GM23338 (cell line): ENCODE data around the gene NPDC1.

Experiments used
- CREB1 ChIP-seq: fragments of 250-450 bp; sonication (Bioruptor Pico); IDR thresholded peaks from 2 replicates; pipeline ENCODE4 v1.5.0; 2020; ENCODE audit warnings: low read depth, mild to moderate bottlenecking, moderate library complexity
- CTCF ChIP-seq, 2 experiments: fragments of 200-600 bp in 1 of 2; sonication (generic) in 1 of 2; conservative IDR thresholded peaks; 2 replicates each; pipeline versions ENCODE4 v1.5.1 to v1.6.1; 2016 to 2017; ENCODE audit warnings: antibody characterized with exemption in 2 of 2, low read depth in 2 of 2, mild to moderate bottlenecking in 2 of 2, moderate library complexity in 1 of 2
- EZH2 ChIP-seq: fragments of 200-600 bp; sonication (generic); IDR thresholded peaks from one replicate; pipeline ENCODE4 v1.8.0; 2017; ENCODE audit warnings: antibody characterized with exemption, mild to moderate bottlenecking, low read depth; ENCODE audit not compliant: unreplicated experiment
- EZH2phosphoT487 ChIP-seq: fragments of 200-600 bp; sonication (generic); IDR thresholded peaks from one replicate; pipeline ENCODE4 v1.8.1; 2018; ENCODE audit warnings: antibody characterized with exemption; ENCODE audit not compliant: unreplicated experiment
- JUNB ChIP-seq: IDR thresholded peaks from one replicate; pipeline ENCODE4 v1.6.1; 2016; ENCODE audit warnings: antibody characterized with exemption; ENCODE audit not compliant: unreplicated experiment
- POLR2AphosphoS5 ChIP-seq: IDR thresholded peaks from 2 replicates; pipeline ENCODE4 v1.6.1; 2016; ENCODE audit warnings: antibody characterized with exemption, low read depth
- REST ChIP-seq: IDR thresholded peaks from one replicate; pipeline ENCODE4 v1.6.1; 2018; ENCODE audit warnings: antibody characterized with exemption; ENCODE audit not compliant: unreplicated experiment
- STAT1 ChIP-seq: IDR thresholded peaks from one replicate; pipeline ENCODE4 v1.6.1; 2016; ENCODE audit warnings: antibody characterized with exemption; ENCODE audit not compliant: unreplicated experiment
- ZNF114 ChIP-seq: fragments of 250-450 bp; sonication (Bioruptor Pico); IDR thresholded peaks from 2 replicates; pipeline ENCODE4 v1.5.0; 2020; ENCODE audit warnings: mild to moderate bottlenecking, moderate library complexity
- ZNF331 ChIP-seq: fragments of 250-450 bp; sonication (Bioruptor Pico); IDR thresholded peaks from 2 replicates; pipeline ENCODE4 v1.5.0; 2020; ENCODE audit warnings: low read depth, mild to moderate bottlenecking, moderate library complexity
- ZNF462 ChIP-seq: fragments of 250-450 bp; sonication (Bioruptor Pico); IDR thresholded peaks from 2 replicates; pipeline ENCODE4 v1.5.0; 2020; ENCODE audit warnings: mild to moderate bottlenecking, moderate library complexity

GRCh38 chr9:137039611-137040366 lies 6.2 kb downstream of the NPDC1 start:
- no peak for TF ChIP-seq CTCF (conservative IDR thresholded peaks at IDR 0.05; ENCODE audit: low read depth in 2 of 2)
- no peak for TF ChIP-seq CREB1 (CRISPR knock-in tag)
- TF ChIP-seq POLR2AphosphoS5 = no peak
- TF ChIP-seq REST = no peak
- TF ChIP-seq EZH2 = no peak
- TF ChIP-seq EZH2phosphoT487 = no peak
- TF ChIP-seq ZNF462 (CRISPR knock-in tag) = no peak
- TF ChIP-seq JUNB = no peak
- TF ChIP-seq STAT1 = no peak
- no peak for TF ChIP-seq ZNF114
- TF ChIP-seq ZNF331 = no peak
